BE2C (cell line): ENCODE measurements around the gene TMEM100.

ENCODE experiments used
- DNase-seq: peaks from one replicate; pipeline ENCODE4 v3.0.0-alpha.2; 2020
- H3K27me3 ChIP-seq: fragments of 250-450 bp; sonication (Bioruptor Pico); 2 replicates; pipeline ENCODE4 v1.5.1; 2020; ENCODE audit warnings: mild to moderate bottlenecking
- H3K36me3 ChIP-seq: fragments of 250-450 bp; sonication (Bioruptor Pico); 2 replicates; pipeline ENCODE4 v1.5.1; 2020; ENCODE audit warnings: mild to moderate bottlenecking
- H3K4me1 ChIP-seq: fragments of 250-450 bp; sonication (Bioruptor Pico); 2 replicates; pipeline ENCODE4 v1.5.1; 2020
- H3K4me3 ChIP-seq: 2 replicates; pipeline ENCODE4 v1.5.1; 2011; ENCODE audit warnings: low read depth, low read length
- H3K9me3 ChIP-seq: fragments of 250-450 bp; sonication (Bioruptor Pico); 2 replicates; pipeline ENCODE4 v1.5.1; 2020
- CTCF ChIP-seq: IDR thresholded peaks from 2 replicates; pipeline ENCODE4 v1.5.1; 2012; ENCODE audit warnings: mild to moderate bottlenecking, low read depth, low read length

Gene TMEM100

DNA sequence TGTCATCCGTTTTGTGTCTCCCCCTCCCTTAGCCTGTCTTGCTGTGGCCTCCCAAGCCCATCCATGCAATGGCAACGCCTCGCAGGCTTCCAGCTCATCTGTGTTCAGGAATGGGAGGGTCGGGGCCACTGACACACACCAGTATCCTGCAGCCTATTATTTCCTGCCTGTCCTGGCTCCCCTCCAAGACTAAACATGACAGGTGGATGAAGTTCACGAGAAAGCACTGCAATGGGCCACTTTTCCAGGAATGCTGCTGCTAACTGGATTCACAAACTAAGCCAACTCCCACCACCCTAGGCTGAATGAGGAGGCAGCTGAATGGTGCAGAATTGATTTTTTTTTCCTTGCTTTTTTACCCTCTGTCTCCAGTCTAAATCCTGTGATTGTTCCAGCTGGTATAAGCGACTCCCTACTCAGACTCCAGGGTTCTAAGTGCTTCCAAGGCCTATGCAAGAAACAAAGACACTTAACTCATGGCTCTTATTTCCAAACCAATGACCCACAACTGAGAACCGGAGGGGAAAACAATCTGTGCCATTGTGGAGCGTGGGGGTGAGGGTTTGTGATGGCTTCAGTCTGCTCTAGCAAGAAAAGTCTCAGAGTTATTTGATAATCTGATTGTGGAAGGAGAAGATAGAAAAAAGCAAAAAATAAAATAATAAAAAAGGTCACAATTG is 23.3 kb downstream of the TMEM100 start:
- DNase-seq, result peak; percentile 45
- Histone ChIP-seq H3K4me3 (no peak overlapping the region), H3K36me3 (no peaks in the 10 kb centered on the region), H3K9me3 (no peaks in the 10 kb centered on the region), H3K4me1 (peaks cover 19% of the 10 kb centered on the region), H3K27me3 (no peaks in the 10 kb centered on the region)
- TF ChIP-seq CTCF, result no peak

- Histone ChIP-seq H3K36me3 (no peaks in the 10 kb centered on the region), H3K4me3 (no peak overlapping the region), H3K4me1 (peaks cover 54% of the 10 kb centered on the region), H3K27me3 (no peaks in the 10 kb centered on the region), H3K9me3 (no peaks in the 10 kb centered on the region)
- TF ChIP-seq CTCF, result no peak
- no peak for DNase-seq
These were observed 28.3 kb downstream of the TMEM100 start for GRCh38 chr17:55694286-55694910.

DNA sequence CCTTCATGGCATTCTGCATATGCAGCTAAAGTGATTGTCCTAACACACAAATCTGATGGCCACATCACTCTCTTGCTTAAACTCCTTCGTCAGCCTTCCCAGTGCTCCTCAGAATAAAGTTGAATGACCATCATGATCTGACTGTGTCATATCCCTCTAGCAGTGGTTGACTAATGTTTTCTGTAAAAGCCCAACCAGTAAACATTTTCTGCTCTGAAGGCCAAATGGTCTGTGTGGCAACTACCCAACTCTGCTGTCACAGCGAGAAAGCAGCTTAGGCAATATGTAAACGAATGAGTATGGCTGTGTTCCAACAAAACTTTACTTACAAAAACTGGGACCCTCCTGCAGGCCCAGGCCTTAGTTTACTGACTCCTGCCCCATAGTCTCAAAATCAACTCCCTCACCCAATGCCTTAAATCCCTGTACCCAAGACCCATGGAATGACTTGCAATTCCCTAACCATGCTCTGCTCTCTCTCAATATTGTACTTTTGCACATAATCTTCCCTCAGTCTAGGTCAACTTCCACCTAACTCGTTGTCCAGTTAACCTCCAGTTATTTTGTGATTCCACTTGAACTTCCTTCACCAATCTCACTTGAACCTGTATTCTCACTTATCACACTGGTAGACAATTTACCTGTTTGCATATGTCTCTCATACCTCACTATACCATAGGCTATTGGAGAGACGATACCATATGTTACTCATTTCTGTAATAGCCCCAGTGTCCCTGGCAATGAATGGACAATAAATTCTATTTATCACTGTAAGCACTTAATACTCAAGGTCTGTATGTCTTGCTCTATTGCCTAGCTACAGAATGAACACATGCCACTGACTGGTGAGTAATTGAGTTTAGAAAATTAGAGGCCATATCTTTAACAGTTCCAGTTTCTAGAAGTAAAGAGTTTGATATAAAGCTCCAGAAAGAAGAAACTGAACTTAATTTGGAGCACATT is 29.1 kb downstream of the TMEM100 start:
- peak; percentile 38 for DNase-seq
- TF ChIP-seq CTCF, result no peak
- Histone ChIP-seq H3K9me3 (no peaks in the 10 kb centered on the region), H3K4me1 (peaks cover 55% of the 10 kb centered on the region), H3K27me3 (no peaks in the 10 kb centered on the region), H3K36me3 (no peaks in the 10 kb centered on the region), H3K4me3 (no peak overlapping the region)

DNA sequence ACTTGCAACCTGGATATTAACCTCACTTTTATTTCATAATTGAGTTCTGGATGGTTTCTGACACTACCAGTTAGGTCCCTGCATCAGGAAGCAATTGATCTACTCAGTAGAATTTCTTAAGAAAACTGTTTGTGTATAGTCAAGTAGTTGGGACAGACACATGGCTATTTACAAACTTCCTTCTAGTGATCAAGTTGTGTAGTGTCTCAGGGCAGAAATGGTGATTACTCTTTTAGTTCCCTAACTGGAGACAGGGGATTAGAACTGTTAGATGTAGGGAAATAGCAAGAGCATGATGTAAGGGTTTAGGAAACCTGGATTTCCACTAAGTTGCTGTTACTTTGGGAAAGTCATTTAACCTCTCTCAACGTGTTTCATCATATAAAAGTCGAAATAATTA is 30.4 kb downstream of the TMEM100 start:
- Histone ChIP-seq H3K4me1 (peaks cover 59% of the 10 kb centered on the region), H3K27me3 (no peaks in the 10 kb centered on the region), H3K36me3 (no peaks in the 10 kb centered on the region), H3K9me3 (peaks cover 2% of the 10 kb centered on the region; the same call in 1 of the 2 replicates), H3K4me3 (no peak overlapping the region)
- DNase-seq, result no peak
- no peak for TF ChIP-seq CTCF

GRCh38 chr17:55691666-55692065 is 31.0 kb downstream of the TMEM100 start:
- H3K4me1 ChIP-seq, result peaks cover 59% of the 10 kb centered on the region

More at GRCh38 chr17:55691666-55692065, 31.0 kb downstream of the TMEM100 start:
- Histone ChIP-seq H3K36me3 (no peaks in the 10 kb centered on the region), H3K4me3 (no peak overlapping the region), H3K9me3 (peaks cover 4% of the 10 kb centered on the region; the same call in 1 of the 2 replicates), H3K27me3 (no peaks in the 10 kb centered on the region)
- TF ChIP-seq CTCF, result no peak
- DNase-seq, result peak; percentile 18
